Left cardiac atrium (tissue), 4 donors: ENCODE data around the gene RHOF. TPM values are rescaled to one million over a fixed set of nuclear protein-coding genes. Genes with fewer than 3 reads are reported as not detected.
"Not testable (repeated sequence)": the region's sequence is repeated elsewhere in the genome, so short reads cannot be mapped to it uniquely, and the experiment has no call there.

Source experiments
- ATAC-seq, 2 donors: fragments of 200-7000 bp; cut with Tn5 transposase; one replicate each; pipeline ENCODE4 v1.9.1; 2020; ENCODE audit warnings: mild to moderate bottlenecking in 2 of 2, moderate library complexity in 2 of 2
- DNase-seq: peaks from one replicate; pipeline ENCODE4 v3.0.0-alpha.2; 2020
- intact Hi-C, 2 donors: fragments of 100-400 bp; cut with DNase I; formaldehyde crosslinking; loops; one replicate each; pipeline versions ENCODE4 v1.14.1 to v1.15.1; 2022 to 2023
- total RNA-seq, 2 donors: library from RNA; stranded (reverse); fragmentation: NEBNext Ultra II Directional; extraction: Animal tissue kit (Norgen Biotek cat#: 25700); gene quantifications; one replicate each; pipeline ENCODE4 v1.2.1, GENCODE V29; 2021
- donor health status: DM: no; HTN: yes; CAD: no.
- donor health status: DM: no; HTN: yes; CAD: no; lungs with severe emphysema.
- donor health status: DM: yes; HTN: yes; CAD: no.
- donor health status: Dilated cardiomyopathy.

RHOF gene
- total RNA-seq, 2 donors from 2014 or later: 14.7 to 25.1 TPM

DNA sequence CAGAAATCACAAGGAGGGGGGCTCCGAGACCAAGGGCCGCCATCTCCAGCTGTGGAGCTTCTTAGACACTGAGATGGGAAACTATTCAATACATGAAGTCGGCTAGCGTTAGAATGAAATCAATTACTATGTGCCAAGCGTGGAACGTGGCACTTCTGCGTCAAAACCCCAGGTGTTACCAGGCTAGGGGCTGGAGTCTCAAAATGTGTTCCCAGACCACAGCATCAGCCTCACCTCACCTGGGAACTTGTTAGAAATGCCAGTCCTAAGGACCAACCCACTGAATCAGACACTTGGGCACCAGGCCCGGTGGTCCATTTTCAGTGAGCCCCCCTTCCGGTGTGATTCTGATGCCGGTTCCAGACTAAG, 5.3 kb upstream of the RHOF start:
- ATAC-seq (no peak), DNase-seq (no peak)
- intact Hi-C loops: no loop called here

DNA sequence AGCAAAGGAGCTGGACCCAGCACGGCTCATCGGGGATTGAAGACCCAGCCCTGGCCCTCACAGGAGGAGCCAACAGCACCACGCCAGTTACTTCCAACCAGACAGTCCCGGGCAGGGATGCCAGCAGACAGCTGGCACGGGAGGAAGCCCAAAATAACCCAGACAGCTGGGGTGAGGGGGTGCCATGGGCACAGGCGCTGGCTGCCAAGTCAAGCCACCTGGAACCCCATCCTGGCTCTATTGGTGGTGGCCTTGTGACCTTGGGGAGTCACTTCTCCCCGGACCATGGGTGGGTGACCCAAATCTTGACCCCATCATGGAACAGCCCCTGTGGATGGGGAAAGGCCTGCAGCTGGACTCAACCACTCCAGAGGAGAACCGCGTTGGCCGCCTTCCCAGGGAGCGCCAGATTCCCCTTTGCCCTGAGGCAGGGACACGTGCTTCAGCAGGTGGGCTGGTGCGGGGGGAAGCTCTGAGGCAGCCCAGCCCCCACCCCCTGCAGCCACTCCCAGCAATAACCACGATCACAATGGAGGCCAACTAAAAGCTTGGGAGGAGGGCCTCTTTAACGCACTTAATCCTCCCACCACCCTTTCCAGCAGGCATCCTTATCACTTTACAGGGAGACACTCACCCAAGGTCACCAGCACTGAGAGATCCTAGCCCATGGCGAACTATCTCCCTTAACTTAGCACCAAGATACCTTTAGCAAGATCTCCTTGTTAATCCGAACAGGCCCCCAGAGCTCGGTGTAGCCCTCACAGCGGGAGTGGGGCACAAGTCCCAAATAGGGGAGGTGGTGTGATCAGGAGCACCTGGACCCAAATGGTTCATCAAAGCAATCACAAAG, 4.7 kb upstream of the RHOF start:
- intact Hi-C loops: no loop called here
- DNase-seq (peak; percentile 79), ATAC-seq (peak; percentile 1 to 11)

DNA sequence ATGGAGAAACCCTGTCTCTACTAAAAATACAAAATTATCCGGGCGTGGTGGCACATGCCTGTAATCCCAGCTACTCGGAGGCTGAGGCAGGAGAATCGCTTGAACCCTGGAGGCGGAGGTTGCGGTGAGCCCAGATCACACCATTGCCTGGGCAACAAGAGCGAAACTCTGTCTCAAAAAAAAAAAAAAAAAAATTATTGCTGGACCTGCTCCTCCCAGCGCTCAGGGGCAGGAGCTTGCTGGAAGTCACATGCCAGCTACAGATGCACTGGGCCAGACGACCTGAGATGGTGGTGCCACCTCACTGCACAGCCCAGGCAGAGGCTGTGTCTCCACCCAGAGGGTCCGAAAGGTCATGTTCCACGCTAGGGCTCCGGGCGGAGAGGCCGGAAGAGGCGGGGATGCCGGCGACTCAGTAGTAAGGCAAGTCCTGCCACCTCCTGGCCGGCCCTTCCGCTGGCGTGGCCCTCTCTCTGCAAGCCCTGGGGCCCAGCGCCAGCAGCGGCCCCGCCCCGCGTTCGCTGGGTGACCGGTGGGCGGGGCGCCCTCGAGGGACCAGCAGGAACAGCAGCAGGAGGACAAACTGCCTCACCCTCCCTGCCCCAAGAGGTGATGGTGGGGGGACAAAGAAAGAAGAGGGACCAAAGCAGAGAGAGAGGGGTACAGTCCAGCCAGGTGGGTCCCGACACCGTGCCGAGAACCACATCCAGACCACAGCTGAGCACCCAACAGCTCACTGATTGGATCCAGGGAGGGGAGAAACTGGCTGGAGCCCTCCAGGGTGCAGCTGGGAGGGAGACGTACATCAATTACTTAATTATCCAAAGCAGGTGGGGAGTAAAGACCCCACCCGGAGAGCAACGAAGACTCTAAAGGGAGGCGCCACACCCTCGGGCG, 3.6 kb upstream of the RHOF start:
- peak; percentile 28 to 41 for ATAC-seq
- peak; percentile 98 for DNase-seq
- intact Hi-C loops: no loop called here

DNA sequence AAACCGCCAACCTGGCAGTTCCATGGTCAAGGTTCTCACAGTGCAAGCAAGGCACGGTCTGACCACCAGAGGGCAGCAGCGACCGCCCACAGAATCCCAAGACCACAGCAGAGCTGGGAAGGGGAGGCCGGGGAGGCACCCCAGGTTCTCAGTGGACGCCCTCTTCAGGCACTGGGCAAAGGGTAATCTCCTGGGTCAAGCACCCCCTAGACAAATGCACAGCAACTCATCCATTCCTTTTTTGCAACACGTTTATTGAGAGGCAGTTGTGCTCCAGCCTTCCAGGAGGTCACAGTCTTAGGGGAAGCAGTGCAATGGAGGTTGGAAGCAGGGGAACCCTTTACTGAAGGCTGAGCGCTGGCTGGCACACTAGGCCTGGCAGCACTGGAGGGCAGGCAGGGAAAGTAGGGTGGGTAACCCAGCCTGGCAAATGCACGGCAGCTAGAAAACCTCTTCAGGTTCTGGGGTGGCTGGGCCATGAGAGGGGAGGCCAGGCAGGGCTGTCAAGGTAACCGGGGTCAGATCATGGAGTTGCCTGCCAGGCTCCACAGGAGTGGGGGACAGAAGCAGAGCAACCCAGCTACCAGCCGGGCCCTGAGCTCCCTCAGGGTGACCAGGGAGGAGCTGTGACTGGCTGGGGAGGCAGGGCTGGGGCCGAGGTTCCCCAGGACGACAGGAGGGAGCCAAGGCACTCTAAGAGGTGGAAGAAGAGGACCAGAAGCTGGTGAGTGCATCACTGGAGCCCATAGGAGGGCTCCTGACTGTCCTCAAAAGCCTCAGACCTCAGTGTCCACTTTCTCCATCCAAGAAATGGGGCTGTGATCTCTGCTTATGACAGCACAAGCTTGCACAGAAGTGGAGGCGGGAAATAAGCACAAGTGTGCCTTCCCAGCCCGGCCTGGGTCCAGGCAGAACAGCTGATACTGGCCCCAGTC, 1.8 kb upstream of the RHOF start:
- ATAC-seq: peak; percentile 45 to 50
- intact Hi-C loops: loop anchor here in 1 of 2 donors (1.0 to 2.0 kb wide), 2 partner anchors 17 to 94 kb away; partner anchors contain the start of gene PSMD9
- peak; percentile 90 for DNase-seq

- DNase-seq (no peak), ATAC-seq (peak; percentile 1 to 4)
These were observed 1.1 kb upstream of the RHOF start for GRCh38 chr12:121794534-121795033.

DNA sequence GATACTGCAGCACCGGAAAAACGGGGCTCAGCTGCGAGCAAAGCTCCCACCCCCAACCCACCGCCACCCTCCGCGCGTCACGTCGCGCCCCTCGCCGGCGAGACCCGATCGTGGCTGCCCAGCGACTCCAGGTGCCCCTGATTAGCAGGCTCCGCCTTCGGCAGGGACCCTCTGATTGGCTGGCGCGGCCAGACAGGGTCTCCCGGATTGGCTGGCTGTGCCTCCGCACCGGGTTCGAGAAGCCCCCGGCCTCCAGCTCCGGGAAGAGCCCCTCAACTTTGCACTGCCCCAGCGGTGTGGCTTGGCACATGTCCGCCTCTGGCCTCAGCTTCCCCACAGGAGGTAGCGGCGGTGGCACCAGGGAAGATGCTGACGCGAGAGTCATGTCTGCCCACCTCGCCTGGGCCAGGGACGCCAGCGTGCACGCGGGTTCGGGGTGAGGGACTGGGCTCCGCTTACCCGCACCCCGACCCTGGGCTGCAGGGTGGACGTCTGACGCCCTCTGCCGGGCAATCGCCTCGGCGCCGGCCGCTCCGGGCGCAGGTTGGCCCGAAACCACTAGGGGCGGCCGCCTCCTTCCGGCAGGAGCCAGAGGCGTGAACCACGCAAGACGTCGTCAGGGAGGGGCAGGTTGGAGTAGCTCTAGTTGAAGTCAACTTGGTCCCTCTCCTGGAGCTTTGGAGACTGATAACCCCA, 498 bp upstream of the RHOF start:
- intact Hi-C loops: loop anchor here (2.0 to 5.0 kb wide), 2 partner anchors 95 to 97 kb away; partner anchors contain the start of gene PSMD9 (in 1 of the 2)
- DNase-seq (peak; percentile 94), ATAC-seq (peak; percentile 70 to 72)

More at GRCh38 chr12:121794534-121795033, 1.1 kb upstream of the RHOF start:
- intact Hi-C loops: loop anchor here (1.0 to 5.0 kb wide), 3 partner anchors 18 to 97 kb away; partner anchors contain the start of gene PSMD9 (in 1 of the 2)

- no peak for ATAC-seq
- no peak for DNase-seq
- intact Hi-C loops: loop anchor here (5.0 kb wide), 1 partner anchor 96 kb away; no protein-coding TSS in a partner anchor
These were observed 665 bp downstream of the RHOF start for GRCh38 chr12:121792607-121793439.

DNA sequence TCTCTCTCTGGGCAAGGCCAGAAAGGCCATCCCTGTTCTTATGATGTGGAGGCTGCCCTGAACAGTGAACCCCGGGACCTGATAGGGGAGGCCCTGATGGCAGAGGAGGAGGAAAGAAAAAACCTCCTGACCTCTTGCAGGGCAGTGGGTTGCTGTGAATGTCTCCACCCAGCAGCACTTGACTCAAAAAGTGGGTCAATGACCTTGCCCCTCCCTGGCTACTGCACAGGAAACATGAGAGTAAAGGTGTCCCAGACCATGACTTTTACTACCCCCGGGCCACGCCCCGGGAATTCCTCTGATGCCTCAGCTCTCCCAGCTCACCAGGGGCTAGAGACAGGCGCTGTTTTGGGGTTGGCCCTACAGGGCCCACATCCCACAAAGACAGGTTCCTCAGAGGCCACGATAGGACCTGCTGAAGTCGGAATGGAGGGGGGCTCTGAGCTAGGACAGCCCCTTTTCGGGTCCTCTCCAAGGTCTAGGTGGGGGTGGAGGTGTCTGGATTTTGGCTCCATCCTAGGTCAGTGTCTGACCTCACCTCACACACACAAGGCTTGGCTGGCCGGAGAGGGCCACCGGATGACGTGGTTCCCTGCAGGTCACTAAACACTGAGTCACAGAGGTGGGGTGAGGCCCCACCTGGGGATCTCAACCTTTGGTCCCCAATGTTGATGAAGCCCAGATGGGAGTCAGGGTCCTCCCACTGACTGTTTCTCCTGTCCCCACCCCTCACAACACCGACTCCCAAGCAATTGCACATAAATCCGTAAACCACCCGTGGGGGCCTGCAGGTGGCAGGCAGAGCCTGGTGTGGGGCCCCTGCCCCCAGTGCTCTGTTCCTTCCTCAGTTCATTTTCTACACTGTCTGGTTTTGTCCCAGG, 1.6 kb downstream of the RHOF start:
- ATAC-seq (no peak), DNase-seq (no peak)
- intact Hi-C loops: loop anchor here (5.0 kb wide), 1 partner anchor 95 kb away; no protein-coding TSS in a partner anchor

DNA sequence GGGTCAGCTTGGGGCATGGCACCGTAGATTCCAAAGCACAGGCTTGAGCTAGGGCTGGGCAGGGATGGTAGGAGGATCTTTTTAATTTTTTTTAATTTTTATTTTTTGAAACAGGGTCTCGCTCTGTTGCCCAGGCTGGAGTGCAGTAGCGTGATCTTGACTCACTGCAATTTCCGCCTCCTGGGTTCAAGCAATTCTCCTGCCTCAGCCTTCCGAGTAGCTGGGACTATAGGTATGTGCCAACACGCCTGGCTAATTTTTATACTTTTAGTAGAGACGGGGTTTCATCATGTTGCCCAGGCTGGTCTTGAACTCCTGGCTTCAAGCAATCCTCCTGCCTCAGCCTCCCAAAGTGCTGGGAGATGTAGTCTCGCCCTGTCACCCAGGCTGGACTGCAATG, 2.7 kb downstream of the RHOF start:
- not testable (repeated sequence) for ATAC-seq

GRCh38 chr12:121789800-121790728, 3.4 kb downstream of the RHOF start:
- ATAC-seq (peak; percentile 4 to 17), DNase-seq (peak; percentile 72)
- intact Hi-C loops: loop anchor here (5.0 kb wide), 1 partner anchor 93 kb away; no protein-coding TSS in a partner anchor

More for the DNA sequence above, 2.7 kb downstream of the RHOF start:
- not testable (repeated sequence) for DNase-seq
- intact Hi-C loops: loop anchor here (5.0 kb wide), 1 partner anchor 93 kb away; no protein-coding TSS in a partner anchor

- ATAC-seq (no peak), DNase-seq (no peak)
- intact Hi-C loops: no loop called here
These were observed 4.2 kb downstream of the RHOF start for GRCh38 chr12:121789233-121789781.

DNA sequence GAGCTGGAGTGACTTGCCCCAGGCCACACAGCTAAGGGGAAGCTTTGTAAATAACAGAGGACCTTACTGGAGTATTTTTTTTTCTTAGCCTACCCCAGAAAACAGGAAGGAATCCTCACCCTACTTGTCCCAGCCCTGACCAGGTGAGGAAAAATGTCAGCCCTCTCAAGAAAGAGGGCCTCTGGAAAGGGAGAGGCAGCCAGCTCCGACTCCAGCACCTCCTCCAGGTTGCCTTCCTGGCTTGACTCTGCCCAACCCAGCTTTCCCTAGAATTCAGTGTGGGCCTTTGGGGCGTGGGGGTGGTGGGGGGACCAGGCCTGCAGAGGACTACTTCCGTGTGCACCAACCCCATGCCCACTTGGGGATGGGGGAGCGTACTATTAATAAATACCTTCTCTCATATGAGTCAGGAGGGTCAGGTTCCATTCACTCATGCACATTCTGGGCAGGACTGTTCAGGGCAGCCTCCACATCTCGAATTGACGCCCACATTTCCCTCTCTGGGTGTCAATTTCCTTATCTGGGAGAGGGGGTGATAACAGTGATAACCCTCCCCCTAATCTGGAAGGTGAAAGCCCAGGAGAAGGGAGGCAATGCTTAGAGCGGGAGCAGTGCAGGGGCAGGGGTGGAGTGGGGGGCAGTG, 5.2 kb downstream of the RHOF start:
- no peak for ATAC-seq
- intact Hi-C loops: no loop called here
- DNase-seq: no peak

DNA sequence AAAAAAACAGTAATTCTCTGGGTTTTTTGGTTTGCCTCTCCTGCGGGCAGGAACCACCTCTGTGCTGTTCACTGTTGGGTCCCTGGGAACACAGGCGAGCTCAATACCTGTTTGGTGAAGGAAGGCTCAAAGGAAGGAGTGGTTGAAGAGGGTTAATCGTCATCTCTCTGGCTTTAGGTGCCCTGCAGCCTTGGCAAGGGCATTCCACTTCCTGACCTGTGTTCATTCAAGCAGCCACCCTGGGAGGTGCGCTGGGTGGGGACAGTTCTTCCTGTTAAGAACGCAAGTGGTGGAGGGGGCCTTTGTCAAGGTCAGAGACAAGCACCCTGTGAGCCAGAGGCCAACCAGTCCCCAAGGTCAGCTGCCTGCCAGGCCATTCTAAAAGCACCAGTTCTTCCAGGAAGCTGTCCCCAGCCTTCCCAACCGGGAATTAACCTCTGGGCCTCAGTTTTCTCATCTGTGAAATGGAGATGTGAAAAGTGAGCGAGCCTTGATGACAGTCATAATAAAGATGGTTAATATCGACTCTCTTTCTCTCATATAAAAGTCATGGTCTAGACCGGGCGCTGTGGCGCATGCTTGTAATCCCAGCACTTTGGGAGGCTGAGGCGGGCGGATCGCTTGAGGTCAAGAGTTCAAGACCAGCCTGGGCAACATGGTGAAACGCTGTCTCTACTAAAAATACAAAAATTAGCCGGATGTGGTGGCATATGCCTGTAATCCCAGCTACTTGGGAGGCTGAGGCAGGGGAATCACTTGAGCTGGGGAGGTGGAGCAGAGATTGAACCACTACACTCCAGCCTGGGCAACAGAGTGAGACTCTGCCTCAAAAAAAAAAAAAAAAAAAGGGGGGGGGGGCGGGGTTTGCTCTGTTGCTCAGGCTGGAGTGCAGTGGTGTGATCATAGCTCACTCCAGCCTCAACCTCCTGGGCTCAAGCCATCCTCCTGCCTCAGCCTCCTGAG, 6.1 kb downstream of the RHOF start:
- DNase-seq (no peak), ATAC-seq (no peak)

More for the DNA sequence above, 6.1 kb downstream of the RHOF start:
- intact Hi-C loops: no loop called here
